Right renal pelvis (tissue), 4 donors: ENCODE results near the gene CLIC4. TPM values are rescaled to one million over a fixed set of nuclear protein-coding genes. Genes with fewer than 3 reads are reported as not detected.
"Not testable (repeated sequence)": the region's sequence is repeated elsewhere in the genome, so short reads cannot be mapped to it uniquely, and the experiment has no call there.

Experiments
- DNase-seq, 4 donors: peaks; one replicate each; pipeline ENCODE4 v3.0.0-alpha.2; 2013; ENCODE audit warnings: low read depth in 4 of 4, low spot score in 3 of 4, missing footprints in 1 of 4
- polyA plus RNA-seq, 4 donors: library from polyadenylated mRNA; unstranded; fragments of 120-200 nt; gene quantifications; one replicate each; pipeline ENCODE4 v1.2.1, GENCODE V29; 2013; ENCODE audit not compliant: insufficient read length in 4 of 4

CLIC4 gene
- polyA plus RNA-seq, 4 donors: 183 to 230 (median 222) TPM

DNA sequence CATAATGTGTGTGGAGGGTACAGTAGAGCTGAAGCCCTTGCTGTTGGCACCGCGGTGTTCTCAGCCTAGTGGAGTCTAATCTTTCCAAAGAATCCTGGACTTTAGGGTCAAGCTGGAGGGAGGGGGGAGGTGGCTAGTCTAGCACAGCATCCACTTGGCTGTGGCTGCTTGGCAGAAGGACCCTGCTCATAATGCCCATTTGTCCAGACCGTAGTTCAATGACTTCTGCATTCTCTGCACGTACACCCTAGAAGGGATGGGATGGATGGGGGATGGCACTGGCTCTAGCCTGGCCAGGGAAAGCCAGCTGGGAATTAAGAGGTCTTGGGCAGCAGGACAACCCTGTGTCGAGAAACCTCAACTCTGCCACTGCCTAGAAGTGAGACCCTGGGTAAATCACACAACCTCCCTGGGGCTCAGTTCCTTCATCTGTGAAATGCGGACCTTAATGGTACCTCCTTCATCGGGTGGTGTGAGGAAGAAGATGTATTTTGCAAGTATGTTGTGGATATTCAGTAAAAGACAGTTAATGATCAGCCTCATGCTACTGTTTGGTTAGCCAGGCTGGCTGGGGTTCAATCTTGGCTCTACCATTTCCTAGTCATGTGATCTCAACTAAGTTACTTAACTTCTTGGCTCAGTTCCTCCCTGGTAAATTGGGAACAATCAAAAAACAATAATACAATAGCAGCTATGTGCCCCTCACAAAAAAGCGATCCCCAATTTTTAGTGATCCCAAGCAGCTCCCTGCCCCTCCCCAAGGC lies 27.2 kb upstream of the CLIC4 start:
- DNase-seq: no peak

- no peak for DNase-seq
These were observed 25.1 kb upstream of the CLIC4 start for GRCh38 chr1:24720152-24720551.

DNA sequence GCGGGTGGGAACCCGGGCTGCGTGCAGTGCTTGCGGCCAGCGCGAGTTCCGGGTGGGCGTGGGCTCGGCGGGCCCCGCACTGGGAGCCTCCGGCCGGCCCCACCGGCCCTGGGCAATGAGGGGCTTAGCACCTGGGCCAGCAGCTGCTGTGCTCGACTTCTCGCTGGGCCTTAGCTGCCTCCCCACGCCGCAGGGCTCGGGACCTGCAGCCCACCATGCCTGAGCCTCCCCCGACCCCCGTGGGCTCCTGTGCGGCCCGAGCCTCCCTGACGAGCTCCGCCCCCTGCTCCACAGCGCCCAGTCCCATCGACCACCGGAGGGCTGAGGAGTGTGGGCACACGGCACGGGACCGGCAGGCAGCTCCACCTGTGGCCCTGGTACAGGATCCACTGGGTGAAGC lies 23.7 kb upstream of the CLIC4 start:
- no peak for DNase-seq

DNA sequence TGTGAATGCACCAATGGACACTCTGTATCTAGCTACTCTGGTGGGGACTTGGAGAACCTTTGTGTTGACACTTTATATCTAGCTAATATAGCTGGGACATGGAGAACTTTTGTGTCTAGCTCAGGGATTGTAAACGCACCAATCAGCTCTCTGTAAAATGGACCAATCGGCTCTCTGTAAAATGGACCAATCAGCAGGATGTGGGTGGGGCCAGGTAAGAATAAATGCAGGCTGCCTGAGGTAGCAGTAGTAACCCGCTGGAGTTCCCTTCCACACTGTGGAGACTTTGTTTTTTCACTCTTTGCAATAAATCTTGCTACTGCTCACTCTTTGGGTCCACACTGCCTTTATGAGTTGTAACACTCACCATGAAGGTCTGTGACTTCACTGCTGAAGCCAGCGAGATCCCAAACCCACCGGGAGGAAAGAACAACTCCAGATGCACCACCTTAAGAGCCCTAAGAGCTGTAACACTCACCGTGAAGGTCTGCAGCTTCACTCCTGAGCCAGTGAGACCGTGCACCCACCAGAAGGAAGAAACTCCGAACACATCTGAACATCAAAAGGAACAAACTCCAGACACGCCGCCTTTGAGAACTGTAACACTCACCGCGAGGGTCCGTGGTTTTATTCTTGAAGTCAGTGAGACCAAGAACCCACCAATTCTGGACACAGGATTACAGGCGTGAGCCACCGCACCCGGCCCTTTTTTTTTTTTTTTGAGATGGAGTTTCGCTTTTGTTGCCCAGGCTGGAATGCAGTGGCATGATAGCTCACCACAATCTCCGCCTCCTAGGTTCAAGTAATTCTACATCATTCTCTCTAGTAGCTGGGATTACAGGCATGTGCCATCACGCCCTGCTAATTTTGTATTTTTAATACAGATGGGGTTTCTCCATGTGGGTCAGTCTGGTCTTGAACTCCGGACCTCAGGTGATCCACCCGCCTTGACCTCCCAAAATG lies 22.9 kb upstream of the CLIC4 start:
- not testable (repeated sequence) for DNase-seq

- no peak for DNase-seq
These were observed 20.7 kb upstream of the CLIC4 start for GRCh38 chr1:24724345-24725208.

GRCh38 chr1:24725209-24725651 lies 20.0 kb upstream of the CLIC4 start:
- DNase-seq: no peak

GRCh38 chr1:24726741-24727140 lies 18.5 kb upstream of the CLIC4 start:
- no peak for DNase-seq

- DNase-seq: no peak
These were observed 17.6 kb upstream of the CLIC4 start for GRCh38 chr1:24727501-24728216.

DNA sequence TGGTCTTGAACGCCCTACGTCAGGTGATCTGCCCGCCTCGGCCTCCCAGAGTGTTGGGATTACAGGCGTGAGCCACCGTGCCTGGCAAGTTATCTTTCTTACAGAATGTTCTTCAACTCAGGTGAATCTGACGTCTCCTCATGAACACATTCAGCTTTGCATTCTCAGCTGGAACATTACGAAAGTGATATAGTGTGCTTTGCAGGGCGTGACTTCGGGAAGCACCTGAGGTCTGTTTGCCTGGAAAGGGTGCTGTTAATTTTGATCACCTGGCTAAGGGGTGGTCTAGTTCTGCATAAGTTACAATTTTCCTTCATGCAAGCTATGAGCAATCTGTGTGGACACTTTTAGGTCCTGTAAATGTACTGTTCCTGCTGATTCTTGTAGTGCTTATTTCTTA lies 16.3 kb upstream of the CLIC4 start:
- no peak for DNase-seq

GRCh38 chr1:24732186-24732885 lies 12.9 kb upstream of the CLIC4 start:
- DNase-seq: no peak

DNA sequence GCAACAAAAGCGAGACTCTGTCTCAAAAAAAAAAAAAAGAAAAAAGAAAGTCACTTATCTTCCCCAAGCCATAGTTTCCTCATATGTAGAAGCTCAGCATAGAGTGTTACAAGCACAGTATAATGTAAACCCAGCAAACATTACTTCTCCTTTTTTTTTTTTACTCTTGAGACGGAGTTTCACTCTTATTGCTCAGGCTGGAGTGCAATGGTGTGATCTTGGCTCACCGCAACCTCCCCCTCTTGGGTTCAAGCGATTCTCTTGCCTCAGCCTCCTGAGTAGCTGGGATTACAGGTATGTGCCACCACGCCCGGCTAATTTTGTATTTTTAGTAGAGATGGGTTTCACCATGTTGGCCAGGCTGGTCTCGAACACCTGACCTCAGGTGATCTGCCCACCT lies 11.9 kb upstream of the CLIC4 start:
- not testable (repeated sequence) for DNase-seq

DNA sequence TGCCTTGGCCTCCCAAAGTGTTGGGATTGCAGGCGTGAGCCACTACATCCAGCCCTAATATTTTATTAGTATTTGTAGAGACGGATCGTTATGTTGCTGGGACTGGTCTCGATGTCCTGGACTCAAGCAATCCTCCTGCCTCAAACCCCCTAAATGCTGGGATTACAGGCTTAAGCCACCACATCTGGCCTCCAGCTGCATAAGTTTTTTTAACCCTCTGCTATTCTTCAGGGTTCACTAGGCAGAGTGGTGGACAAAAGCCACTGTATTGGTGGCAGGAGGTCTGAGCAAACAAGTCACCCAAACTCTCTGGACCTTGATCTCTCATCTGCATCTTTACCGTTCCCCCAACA lies 10.1 kb upstream of the CLIC4 start:
- no peak for DNase-seq

DNA sequence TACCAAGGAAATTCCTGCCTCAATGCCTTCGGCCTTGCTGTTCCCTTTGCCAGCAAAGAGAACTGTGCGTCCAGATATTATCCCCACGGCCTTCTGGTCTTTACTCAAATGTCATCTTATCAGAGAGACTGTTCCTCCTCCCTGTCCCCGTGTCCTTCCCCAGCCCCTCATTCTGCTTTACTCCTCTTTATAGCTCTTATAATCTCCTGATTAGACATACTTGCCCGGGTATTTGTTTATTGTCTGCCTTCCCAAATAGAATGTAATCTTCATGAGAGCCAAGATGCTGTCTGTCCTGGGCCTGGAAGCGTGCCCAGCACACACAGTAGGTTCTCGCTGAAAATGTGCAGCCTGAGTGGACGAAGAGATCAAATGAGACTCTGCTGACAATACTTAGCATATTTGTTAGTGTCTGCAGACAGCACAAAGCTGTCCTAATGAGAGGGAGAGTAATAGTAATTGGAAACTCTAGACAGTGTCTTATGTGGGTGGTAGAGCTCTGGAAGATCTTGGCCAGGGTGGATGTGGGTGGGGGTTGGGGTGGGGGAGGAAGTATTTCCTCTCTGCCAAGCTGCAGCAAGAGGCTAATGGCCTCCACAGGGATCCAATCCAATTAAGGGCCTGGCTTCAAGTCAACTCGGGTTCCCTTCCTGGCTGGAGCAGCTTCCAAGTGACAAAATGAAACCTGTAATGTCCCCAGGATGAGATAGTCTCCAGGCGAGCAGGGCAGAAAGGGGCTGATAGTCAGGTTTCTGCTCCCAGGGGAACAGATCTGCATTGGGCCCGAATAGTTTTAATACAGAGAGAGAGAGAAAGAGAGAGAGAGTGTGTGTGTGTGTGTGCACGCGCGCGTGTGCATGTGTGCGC lies 9.5 kb upstream of the CLIC4 start:
- DNase-seq: no peak

DNA sequence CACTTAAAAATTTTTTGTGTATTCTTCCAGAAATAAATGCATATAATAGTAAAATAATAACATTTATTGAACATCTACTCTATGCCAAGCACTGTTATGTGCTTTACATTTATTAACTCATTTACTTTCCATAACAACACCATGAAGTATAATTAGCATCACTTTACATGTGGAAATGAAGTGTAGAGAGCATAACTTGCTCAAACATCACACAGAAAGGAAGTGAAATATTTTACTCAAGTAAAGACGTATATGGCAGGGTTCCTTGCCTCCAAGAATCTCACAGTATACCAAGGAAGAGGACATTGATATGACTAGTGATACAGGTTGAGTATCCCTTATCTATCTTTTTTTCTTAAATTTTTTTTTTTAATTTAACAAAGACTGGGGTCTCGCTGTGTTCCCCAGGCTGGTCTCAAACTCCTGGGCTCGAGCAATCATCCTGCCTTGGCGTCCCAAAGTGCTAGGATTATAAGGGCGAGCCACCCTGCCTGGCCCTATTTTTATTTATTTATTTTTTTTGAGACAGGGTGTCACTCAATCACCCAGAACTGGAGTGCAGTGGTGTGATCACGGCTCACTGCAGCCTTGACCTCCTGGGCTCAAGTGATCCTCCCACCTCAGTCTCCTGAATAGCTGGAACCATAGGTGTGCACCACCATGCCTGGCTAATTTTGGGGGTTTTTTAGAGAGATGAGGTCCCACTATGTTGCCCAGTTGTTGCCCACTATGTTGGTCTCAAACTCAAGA lies 7.7 kb upstream of the CLIC4 start:
- no peak for DNase-seq

- no peak for DNase-seq
These were observed 6.0 kb upstream of the CLIC4 start for GRCh38 chr1:24739241-24739640.

DNA sequence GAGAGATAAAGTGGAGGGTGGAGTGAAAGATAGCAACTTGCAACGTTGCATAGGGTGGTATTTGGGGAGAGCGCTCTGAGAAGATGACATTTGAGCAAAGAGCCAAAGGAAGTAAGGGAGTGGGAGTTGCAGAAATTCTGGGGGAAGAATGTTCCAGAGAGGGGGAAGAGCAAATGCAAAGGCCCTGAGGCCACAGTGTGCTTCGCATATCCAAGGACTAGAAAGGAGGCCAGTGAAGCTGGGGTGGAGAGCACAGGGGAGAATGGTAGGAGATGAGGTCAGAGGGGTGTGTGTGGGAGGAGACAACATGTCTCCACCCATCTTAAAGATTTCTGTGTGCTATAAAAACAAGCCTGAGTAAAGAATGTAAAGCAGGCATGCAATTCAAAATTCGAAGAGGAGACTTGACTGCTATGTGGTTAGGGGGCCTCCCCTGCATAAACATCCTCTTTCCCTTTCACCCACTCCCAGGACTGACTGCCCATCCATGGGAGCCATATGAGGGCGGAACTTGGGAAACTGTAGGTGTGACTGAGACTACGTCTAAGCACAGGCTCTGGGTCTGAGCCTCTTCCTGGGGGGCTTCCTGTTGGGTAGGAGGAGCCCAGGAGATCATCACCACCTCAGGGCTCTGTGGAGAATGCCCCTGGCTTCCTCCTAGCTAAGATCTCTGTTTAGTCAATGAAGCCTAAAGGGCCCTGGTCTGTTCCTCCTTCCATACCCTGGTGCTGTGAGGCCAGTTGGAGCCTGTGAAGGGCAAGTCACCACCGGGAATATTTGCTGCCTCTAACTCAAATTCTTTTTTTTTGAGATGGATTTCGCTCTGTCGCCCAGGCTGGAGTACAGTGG lies 2.9 kb upstream of the CLIC4 start:
- DNase-seq: no peak
